ENCODE data around the gene LRRN3.

The LRRN3 gene

GRCh38 chr7:111108000-111108399 is 17.1 kb downstream of the LRRN3 start:
- DNase-seq: no peak

GRCh38 chr7:111108496-111108895 is 17.6 kb downstream of the LRRN3 start:
- no peak for DNase-seq

- DNase-seq: no peak
Observed at GRCh38 chr7:111112439-111112838, 21.5 kb downstream of the LRRN3 start.

GRCh38 chr7:111113263-111114017 is 22.5 kb downstream of the LRRN3 start:
- DNase-seq: no peak

- no peak for DNase-seq
Observed at GRCh38 chr7:111115966-111116365, 25.0 kb downstream of the LRRN3 start.

GRCh38 chr7:111126987-111127386 is 36.1 kb downstream of the LRRN3 start:
- no peak for DNase-seq

GRCh38 chr7:111129435-111129834 is 38.5 kb downstream of the LRRN3 start:
- DNase-seq: no peak

- DNase-seq: no peak
Observed at GRCh38 chr7:111132833-111133232, 41.9 kb downstream of the LRRN3 start.

- no peak for DNase-seq
Observed at GRCh38 chr7:111137296-111138192, 46.6 kb downstream of the LRRN3 start.

- DNase-seq: no peak
Observed at GRCh38 chr7:111138193-111138569, 47.3 kb downstream of the LRRN3 start.

GRCh38 chr7:111138586-111138985 is 47.7 kb downstream of the LRRN3 start:
- no peak for DNase-seq

GRCh38 chr7:111140091-111140865 is 49.4 kb downstream of the LRRN3 start:
- DNase-seq: no peak

GRCh38 chr7:111145472-111145871 is 54.5 kb downstream of the LRRN3 start:
- DNase-seq: no peak

GRCh38 chr7:111146136-111146535 is 55.2 kb downstream of the LRRN3 start:
- DNase-seq: no peak

GRCh38 chr7:111147708-111148533 is 57.0 kb downstream of the LRRN3 start:
- no peak for DNase-seq

GRCh38 chr7:111150709-111151108 is 59.8 kb downstream of the LRRN3 start:
- DNase-seq: no peak

- no peak for DNase-seq
Observed at GRCh38 chr7:111159426-111159825, 68.5 kb downstream of the LRRN3 start.

- DNase-seq: no peak
Observed at GRCh38 chr7:111160297-111160696, 69.4 kb downstream of the LRRN3 start.

- no peak for DNase-seq
Observed at GRCh38 chr7:111162692-111163091, 71.8 kb downstream of the LRRN3 start.

GRCh38 chr7:111164442-111164841 is 73.5 kb downstream of the LRRN3 start:
- no peak for DNase-seq

GRCh38 chr7:111168182-111168581 is 77.3 kb downstream of the LRRN3 start:
- DNase-seq: peak; percentile 20

- no peak for DNase-seq
Observed at GRCh38 chr7:111172564-111173257, 81.8 kb downstream of the LRRN3 start.
